Measurements from ENCODE around the gene TLE1.

DNA sequence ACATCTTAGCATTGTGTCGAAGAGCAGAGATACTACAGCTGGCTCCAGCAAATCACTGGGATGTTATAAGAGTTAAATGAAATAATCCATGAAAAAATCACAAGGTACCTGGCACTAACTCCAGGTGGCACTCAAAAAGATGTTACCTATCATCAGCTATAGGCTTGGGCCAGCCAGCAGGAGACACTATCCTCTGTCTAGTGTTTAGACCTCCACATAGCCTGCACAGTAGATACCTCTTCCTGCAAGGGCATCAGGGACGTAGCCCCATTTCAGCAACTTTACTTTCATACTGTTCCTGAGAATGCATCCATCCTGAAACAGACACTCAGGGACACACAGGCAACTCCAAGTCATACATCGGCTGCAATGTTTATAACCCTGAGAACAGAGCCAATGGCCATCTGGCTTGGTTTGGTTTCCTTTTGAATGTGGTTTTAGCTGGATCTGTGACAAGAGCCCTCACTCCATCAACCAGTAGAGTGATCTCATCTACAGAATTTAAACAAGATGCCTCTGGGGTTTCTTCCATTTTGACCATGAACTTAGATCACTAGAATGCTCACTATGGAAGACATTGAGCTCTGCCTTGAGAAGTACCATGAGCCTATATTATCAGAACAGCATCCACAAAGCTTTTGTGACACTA is 69.9 kb downstream of the TLE1 start:
- TF ChIP-seq CTCF (IDR thresholded peaks at IDR 0.05; ENCODE audit: low read length) (peak; percentile 17; the same call in 1 of the 2 replicates), EZH2 (IDR thresholded peaks at IDR 0.05; ENCODE audit: borderline replicate concordance, low read length) (no peak)
